HG03469 (cell line): Measurements from ENCODE around the gene DENND11.

Experiments
- ATAC-seq: cut with Tn5 transposase; IDR thresholded peaks from one replicate; pipeline ENCODE4 v1.9.1; 2021; ENCODE audit warnings: mild to moderate bottlenecking, moderate library complexity, moderate number of reproducible peaks; ENCODE audit not compliant: unreplicated experiment

DENND11 gene

DNA sequence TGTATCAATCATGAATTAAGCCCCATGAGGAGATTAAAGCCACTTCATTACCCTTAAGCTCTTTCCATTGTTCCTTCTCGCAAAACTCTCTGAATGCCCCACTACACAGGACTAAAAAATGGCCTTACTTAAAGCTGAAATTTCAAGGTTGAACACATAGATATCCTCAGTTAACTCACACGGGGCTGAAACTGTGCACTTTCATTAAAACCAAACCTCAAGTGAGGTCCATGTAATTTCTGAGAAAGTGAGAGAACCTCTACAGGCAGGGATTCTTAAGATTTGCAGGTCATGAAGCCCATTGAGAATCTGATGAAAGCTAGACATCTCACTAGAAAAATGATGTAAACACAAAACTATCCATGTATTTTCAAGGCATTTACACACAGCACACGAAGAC lies 15.9 kb downstream of the DENND11 start:
- no peak for ATAC-seq

GRCh38 chr7:141685285-141686023 lies 16.5 kb downstream of the DENND11 start:
- no peak for ATAC-seq

- peak; percentile 62 for ATAC-seq
Measured at GRCh38 chr7:141679014-141679413, 23.0 kb downstream of the DENND11 start.

GRCh38 chr7:141676618-141677017 lies 25.3 kb downstream of the DENND11 start:
- no peak for ATAC-seq

DNA sequence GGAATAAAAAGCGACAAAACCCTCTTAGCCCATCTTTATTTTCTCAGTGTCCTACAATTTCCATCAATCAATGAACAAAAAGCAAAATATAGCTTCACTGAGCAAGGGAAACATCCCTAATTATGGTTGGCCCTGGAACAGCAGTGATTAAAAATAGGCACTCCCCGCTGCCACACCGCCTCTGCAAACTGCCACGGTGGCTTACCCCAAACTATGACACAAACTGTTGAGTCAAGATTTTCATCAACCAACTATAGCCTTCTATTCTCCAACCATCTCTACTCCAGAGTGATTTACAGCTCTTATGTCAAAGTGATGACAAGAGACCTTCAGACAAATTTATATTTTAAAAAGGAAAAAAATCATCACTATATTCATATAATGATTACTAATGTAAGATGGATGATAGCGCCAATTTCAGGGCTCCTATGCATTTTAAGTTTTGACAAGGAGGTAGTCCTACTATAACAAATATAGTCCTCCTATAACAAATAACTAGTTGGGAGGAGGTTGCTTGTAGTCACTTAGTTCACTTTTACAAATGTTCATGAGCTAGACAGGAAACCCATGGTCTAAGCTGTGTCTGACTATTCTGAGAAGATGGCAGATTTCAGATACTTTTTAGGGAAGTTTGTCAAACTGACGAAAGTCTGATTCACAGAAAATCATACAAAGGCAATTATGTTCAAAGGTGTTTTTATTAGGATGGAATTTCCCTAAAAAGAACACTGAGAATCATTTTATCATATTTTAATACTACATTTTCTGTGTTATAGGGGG lies 26.3 kb downstream of the DENND11 start:
- no peak for ATAC-seq

DNA sequence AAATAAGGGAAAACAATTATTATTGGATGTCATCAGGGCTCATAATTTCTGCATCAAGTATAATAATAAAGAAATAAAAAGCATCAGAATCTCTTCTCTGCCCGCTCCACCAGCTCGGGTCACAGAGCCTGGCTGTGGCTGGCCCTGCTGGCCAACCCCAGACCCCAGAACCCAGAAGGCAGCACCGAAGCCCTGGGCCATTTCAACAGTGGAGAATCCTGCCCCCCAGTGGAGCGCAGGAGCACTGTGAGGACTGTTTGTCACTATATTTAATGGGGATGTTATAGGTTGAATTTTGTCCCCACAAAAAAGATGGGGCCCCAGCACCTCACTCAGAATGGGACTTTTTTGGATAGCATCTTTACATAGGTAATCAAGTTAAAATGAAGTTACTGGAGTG lies 27.3 kb downstream of the DENND11 start:
- no peak for ATAC-seq

DNA sequence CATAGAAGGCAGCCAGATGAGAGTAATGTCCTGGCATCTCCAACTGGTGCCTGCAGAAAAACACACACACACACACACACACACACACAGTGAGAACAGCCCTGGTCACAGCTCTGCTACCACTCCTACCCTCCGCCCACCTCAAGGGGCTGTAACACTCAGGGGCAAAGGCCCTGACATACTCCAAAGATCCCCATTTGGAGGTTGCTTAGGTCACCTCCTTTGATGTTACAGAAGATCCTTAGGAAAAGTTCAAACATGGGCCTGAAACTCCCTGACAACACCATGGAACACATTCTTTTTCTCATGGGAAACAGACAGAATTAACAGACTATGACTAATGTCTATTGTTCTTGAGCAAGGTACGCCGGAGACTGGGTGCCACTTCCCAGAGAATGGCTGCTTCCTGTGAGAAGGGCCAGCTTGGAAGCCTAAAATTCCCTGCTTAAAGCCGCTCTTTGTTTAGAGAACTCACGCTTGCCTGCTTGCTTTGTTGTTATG lies 27.7 kb downstream of the DENND11 start:
- ATAC-seq = no peak

DNA sequence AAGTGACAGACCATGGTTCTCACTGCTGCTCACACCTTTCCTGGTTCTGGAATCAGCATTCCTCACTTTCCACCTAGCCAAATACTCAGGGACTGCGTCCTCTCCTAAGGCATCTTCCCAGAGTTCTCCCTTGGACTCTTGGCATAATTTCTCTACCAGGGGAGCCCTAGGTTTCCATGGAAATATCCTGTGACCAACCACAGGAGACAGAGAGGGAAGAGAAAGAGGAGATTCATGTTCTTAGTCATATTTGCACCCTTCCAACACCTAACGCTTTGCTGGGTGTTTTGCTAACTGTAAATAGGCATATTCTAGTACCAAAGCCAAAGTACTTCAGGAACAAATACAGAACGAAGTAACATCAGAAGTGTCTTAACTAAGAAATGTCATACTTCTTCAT lies 28.6 kb downstream of the DENND11 start:
- no peak for ATAC-seq

DNA sequence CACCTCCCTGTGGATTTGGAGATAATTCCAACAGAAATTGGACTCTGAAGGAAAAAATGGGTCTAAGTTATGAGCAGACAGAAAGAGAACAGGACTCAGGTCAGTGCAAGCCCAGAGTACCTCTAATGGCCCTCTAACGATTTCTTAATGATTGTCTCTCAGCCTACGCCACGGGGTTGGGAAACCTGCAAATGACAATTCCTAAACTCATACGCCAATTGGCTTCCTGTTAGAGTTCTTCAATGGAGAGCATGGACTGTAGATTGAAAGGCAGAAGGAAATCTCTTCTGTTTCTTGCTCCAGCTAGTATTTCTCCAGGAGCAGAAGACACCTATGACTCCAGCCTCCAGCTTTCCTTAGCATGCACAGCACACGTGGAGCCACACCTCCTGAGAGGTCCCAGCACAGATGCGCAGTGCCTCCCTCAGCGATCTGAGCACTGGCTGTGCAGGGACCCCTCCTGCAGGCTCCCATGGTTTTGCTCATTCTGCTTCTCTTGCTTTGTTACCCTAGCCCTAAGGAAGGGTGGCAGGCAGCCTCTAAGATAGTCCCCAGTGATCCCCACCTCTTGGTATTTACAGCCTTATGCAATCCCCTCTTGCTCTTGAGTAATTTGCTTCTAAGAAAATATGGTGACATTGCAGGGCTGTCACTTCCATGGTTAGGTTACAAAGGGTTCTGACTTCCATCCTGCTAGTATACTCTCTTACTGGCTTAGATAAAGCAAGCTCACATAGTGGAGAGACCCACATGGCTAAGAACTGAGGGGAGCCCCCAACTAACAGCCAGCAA lies 30.1 kb downstream of the DENND11 start:
- ATAC-seq = no peak

GRCh38 chr7:141668853-141669252 lies 33.1 kb downstream of the DENND11 start:
- ATAC-seq = no peak

DNA sequence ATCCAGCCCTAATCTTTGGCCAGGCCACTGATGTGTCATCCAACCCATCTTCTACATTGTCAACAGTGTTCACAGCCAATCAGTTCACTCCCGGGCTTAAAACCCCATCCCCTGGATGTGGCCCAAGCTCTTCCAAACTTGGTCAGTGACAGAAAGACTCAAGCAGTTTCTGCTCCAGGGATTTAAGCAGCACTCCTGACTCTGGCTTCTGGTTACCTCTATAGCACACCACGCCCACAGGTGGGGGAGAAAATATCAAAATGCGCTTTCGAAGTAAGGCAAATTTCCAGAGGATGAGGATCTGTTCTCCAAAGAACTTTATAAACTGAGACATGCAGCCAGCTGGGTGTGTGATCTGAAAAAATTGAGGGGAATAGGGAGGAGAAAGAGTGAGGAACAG lies 35.9 kb downstream of the DENND11 start:
- no peak for ATAC-seq

GRCh38 chr7:141665208-141666035 lies 36.5 kb downstream of the DENND11 start:
- ATAC-seq = no peak

GRCh38 chr7:141664450-141664849 lies 37.5 kb downstream of the DENND11 start:
- no peak for ATAC-seq

- no peak for ATAC-seq
Measured at GRCh38 chr7:141663081-141663849, 38.7 kb downstream of the DENND11 start.

DNA sequence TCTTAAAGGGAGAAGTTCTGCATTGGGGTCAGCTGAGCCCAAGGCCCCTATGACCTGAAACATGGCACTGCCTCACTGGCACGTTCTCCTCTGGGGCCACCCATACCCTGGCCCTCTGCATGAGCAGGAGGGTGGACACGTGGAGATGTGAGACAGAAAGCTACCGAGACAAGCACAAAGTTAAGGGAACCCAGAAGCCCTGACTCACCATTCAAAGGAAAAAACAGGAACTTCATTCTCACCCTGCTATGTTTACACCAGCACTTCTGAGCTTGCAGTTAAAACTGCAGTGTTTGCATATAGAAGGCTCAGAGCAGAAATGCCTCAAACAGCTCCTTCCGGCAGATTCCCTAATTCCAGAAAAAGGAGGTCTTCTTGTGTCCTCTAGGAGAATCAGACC lies 41.7 kb downstream of the DENND11 start:
- no peak for ATAC-seq

GRCh38 chr7:141659501-141659900 lies 42.5 kb downstream of the DENND11 start:
- ATAC-seq = no peak

GRCh38 chr7:141654551-141654950 lies 47.4 kb downstream of the DENND11 start:
- peak; percentile 64 for ATAC-seq

DNA sequence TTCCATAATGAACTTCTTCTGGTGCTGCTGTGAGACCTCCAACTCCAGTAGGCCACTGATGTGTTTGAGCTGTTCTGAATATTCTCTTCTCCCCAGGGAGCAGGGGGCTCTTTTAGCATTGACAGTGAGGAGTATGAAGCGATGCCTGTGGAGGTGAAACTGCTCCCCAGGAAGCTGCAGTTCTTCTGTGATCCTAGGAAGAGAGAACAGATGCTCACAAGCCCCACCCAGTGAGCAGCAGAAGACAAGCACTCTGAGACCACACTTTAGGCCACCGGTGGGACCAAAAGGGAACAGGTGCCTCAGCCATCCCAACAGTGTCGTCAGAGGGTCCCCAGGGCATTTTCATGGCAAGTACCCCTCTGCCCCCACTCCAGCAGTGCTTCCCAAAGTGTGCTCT lies 49.3 kb downstream of the DENND11 start:
- no peak for ATAC-seq
